Stimulated activated CD8-positive, alpha-beta memory T cell treated with anti-CD3 and anti-CD28 coated beads, Interleukin-7, amount 100 ng/mL, for 24 hours (primary cell): ENCODE data around the gene OPN4.
"Not testable (repeated sequence)": the region's sequence is repeated elsewhere in the genome, so short reads cannot be mapped to it uniquely, and the experiment has no call there.

Source experiments
- DNase-seq: peaks from one replicate; pipeline ENCODE4 v3.0.0-alpha.2; 2020; ENCODE audit warnings: low read depth

OPN4 gene

GRCh38 chr10:86654411-86655172 is at the start of gene OPN4:
TSS of gene OPN4 (plus strand) at chr10:86654547. CDS start at chr10:86654784, 237 bp downstream.
- DNase-seq: no peak

GRCh38 chr10:86607674-86608073 is 46.7 kb upstream of the OPN4 start:
- no peak for DNase-seq

GRCh38 chr10:86609920-86610319 is 44.4 kb upstream of the OPN4 start:
- DNase-seq: no peak

- DNase-seq: no peak
Observed at GRCh38 chr10:86611386-86611785, 43.0 kb upstream of the OPN4 start.

GRCh38 chr10:86613096-86613495 is 41.3 kb upstream of the OPN4 start:
- DNase-seq: no peak

GRCh38 chr10:86613905-86614304 is 40.4 kb upstream of the OPN4 start:
- no peak for DNase-seq

- no peak for DNase-seq
Observed at GRCh38 chr10:86614853-86615252, 39.5 kb upstream of the OPN4 start.

- DNase-seq: not testable (repeated sequence)
Observed at GRCh38 chr10:86617278-86617677, 37.1 kb upstream of the OPN4 start.

- no peak for DNase-seq
Observed at GRCh38 chr10:86628311-86628710, 26.0 kb upstream of the OPN4 start.

- DNase-seq: no peak
Observed at GRCh38 chr10:86630079-86630478, 24.3 kb upstream of the OPN4 start.

GRCh38 chr10:86632009-86632800 is 22.1 kb upstream of the OPN4 start:
- no peak for DNase-seq

GRCh38 chr10:86632951-86633350 is 21.4 kb upstream of the OPN4 start:
- DNase-seq: no peak

GRCh38 chr10:86635402-86635801 is 18.9 kb upstream of the OPN4 start:
- no peak for DNase-seq

GRCh38 chr10:86636311-86636710 is 18.0 kb upstream of the OPN4 start:
- DNase-seq: no peak

GRCh38 chr10:86642021-86642420 is 12.3 kb upstream of the OPN4 start:
- no peak for DNase-seq

- no peak for DNase-seq
Observed at GRCh38 chr10:86642499-86642898, 11.8 kb upstream of the OPN4 start.

GRCh38 chr10:86644152-86644793 is 10.1 kb upstream of the OPN4 start:
- no peak for DNase-seq

GRCh38 chr10:86644794-86645445 is 9.4 kb upstream of the OPN4 start:
- no peak for DNase-seq

- DNase-seq: not testable (repeated sequence)
Observed at GRCh38 chr10:86645621-86646165, 8.7 kb upstream of the OPN4 start.

GRCh38 chr10:86646532-86646931 is 7.8 kb upstream of the OPN4 start:
- no peak for DNase-seq

GRCh38 chr10:86646933-86647332 is 7.4 kb upstream of the OPN4 start:
- no peak for DNase-seq
